ENCODE data around the gene RBM19.

DNA sequence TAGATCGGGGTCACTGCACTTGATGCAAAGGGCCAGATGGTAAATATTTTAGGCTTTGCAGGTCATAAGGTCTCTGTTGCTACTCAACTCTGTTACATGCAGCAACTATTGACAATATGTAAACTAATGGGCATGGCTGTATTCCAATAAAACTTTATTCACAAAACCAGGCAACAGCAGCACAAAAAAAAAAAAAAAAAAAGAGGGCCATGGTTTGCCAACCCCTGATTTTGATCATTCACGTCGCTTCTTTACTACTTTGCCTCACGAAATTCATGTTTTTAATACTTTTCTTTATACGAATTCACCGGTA, 152.9 kb downstream of the RBM19 start:
- TF ChIP-seq, protein P1, sequence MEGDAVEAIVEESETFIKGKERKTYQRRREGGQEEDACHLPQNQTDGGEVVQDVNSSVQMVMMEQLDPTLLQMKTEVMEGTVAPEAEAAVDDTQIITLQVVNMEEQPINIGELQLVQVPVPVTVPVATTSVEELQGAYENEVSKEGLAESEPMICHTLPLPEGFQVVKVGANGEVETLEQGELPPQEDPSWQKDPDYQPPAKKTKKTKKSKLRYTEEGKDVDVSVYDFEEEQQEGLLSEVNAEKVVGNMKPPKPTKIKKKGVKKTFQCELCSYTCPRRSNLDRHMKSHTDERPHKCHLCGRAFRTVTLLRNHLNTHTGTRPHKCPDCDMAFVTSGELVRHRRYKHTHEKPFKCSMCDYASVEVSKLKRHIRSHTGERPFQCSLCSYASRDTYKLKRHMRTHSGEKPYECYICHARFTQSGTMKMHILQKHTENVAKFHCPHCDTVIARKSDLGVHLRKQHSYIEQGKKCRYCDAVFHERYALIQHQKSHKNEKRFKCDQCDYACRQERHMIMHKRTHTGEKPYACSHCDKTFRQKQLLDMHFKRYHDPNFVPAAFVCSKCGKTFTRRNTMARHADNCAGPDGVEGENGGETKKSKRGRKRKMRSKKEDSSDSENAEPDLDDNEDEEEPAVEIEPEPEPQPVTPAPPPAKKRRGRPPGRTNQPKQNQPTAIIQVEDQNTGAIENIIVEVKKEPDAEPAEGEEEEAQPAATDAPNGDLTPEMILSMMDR (IDR thresholded peaks at IDR 0.05; ENCODE audit: low read length), result no peak
- TF ChIP-seq EZH2 (IDR thresholded peaks at IDR 0.05; ENCODE audit: borderline replicate concordance, low read length), result no peak
